ENCODE measurements around the gene MXI1.

Gene MXI1

DNA sequence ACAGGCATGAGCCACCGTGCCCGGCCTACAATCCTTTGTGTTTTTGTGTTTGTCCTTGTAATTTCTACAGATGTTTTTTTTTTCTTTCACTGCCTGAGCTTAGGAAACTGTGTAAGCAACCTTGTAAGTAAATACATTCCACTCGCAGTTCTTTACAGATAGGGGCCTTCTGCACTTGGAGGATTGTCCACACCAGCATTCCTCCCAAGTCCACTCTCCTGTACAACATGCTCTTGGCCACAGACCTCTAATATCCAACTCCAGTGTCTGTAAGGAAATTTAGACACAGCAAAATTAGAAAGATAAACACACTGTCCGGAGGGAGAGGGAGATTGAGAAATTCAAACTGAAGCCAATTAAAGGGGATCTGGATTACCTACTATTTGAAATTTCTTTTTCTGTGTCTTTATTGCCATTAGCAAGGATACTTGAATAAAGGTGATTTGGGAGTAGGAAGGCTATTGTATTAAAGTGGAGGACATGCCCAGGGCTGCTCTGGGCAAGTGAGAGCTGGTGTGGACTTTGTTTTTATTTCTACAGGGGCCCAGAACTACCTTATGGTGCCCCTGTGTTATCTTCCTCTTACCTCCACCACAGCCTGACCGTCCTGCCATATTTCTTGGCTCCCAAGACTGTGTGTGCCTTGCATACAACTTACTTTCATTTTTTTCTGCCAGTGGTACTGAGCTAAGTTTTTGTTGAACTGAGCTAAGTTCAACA, 9.7 kb downstream of the MXI1 start:
- DNase-seq: no peak

DNA sequence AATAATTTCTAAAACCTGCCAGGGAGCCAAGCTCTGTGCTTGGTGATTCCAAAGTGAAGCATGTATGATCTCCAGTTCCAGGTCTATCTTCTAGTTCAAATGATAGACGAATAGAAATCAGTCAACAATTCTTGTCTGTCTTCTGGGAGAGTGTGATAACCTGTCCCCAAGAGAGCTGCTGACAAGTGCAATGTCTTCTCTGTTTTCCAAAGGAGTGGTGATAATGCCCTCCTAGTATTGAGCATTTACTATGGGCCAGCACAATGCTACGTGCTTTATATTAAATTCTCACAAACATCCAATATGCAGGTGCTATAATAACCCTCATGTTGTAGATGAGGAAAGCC, 10.2 kb downstream of the MXI1 start:
- no peak for DNase-seq

DNA sequence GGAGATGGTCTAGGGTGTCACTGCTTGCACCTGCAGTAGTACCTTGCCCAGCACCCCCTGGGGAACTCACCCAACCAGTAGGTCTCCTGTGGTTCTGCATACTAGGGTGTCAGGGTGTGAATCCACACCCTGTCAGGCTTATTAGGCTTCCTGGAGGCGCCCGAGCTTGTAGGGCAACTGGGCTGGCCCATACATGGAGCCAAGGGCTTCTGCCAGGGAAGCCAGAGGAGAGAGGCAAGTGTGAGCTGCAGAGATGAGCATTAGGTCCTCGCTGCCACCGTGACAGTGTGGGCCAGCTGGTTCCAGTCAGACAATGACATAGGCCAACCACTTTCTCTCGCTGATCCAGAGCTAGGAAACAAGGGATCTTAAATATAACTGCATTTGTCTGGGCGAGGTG, 11.2 kb downstream of the MXI1 start:
- no peak for DNase-seq

DNA sequence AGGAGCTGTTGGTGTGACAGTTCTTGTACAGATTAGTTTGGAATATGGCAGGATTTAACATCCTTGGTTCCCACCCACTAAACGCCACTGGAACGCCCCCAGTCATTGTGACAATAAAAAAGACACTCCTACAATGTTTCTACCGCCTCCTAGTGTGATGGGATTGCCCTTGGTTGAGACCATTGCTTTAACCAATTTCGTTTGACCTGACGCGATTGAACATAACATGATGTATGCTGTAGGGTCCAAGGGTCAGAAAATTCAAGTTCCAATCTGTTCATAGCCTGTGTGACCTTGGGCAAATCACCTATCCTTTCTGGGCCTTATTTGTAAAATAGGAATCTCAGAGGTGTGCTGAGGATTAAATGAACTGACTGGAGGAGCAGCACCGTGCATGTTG, 12.5 kb downstream of the MXI1 start:
- no peak for DNase-seq

DNA sequence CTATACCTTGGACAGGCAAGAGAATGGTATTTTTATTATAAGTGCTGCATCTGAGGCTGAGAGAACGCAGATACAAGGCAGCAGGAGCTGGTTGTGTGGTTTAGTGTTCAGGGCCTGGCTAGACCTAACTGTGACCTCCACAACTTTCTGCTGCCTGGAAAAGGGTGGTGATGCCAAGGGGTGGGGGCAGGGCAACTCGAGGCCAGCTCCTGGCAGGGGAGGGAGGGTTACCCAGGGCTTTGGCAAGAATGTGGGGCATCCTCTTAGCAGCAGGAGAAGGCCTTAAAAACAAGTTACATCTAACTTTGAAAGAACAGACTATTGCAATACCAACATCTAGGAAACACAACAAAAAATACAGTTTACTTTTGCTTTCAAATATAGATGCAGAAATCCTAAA, 13.0 kb downstream of the MXI1 start:
- DNase-seq: no peak

DNA sequence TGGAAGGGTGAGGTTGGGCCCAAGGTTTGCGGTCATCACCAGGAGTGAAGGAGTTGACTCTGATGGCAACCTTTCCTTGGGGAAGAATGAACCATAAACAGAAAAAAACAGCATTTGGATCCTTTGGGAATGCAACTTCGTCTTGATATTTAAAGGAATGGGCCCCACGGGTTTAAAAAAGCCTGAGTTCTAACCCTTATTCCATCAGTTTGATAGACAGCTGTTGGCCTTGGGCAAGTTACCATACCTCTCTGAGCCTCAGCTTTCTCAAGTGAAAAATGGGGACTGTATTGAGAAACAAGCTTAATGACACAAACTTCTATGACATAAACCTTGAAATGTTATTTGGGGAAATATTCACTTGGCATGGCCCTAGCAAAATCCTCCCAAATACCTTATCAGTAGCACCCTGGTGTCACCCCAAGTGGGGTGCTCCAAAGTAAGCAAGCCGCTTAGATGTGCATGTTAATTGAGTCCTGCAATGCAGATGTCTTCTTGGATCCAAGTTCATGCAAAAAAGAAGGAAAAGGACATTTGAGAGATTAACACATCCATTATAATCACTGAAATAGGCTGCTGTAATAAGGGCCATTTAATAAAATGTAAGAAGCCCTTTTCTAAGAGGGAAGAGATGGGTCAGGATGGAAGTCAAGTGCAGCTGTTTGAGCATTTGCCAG, 13.8 kb downstream of the MXI1 start:
- DNase-seq: no peak

DNA sequence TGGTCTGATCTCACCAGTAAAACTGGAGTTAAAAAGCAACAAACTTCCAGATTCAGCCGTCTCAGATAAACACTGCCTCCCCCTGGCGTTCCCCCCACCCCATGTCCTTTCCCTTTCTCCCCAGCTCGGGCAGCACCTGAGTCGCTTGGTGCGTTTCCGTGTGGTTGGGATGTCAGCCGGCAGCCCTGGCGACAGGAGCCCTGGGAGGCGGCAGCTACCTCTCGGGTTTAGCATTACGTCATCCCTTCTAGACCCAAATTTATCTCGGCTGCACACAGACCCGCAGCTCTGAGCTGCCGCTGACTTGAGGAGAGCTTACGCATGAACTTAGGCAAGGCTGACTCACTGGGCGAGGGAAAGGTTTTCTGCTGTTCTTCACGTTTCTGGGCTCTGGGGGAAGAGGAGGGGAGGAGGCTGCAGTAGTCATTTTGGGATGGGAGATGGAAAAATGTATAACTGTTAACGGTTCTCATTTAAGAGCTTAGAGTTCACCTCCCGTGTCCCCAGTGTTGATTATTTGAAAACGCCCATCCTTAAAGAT, 14.4 kb downstream of the MXI1 start:
- DNase-seq: peak; percentile 28 to 39 (median 33)

DNA sequence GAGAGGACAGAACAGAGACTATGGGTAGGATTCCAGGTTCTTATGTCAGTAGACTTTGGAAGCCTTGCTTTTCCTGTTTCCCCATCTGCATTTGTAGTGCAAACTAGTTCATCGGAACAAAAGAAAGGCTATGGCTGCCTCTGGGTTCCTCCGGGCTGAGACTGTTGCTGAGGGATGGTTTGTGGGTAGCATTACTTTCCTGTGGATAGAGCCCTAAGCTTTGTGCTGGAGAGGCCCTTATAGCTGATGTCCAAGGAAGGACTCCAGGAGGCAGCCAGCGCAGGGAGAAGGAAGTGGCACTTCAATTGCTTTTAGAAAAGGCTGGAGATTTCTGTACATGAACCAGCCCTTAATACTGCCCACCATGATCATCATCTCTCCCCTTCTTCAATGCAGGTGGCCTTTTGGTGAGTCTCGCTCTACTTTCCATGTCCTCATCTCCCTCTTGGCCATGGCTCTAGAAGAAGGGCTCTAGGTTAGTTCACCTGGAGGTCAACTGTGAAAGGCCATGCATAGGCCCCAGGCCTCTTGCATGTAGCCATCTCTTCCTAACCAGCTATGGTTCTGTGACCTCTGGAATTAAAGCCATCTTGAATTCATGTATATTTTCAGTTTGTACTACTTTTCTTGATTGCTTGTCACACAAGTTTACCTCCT, 15.4 kb downstream of the MXI1 start:
- no peak for DNase-seq

DNA sequence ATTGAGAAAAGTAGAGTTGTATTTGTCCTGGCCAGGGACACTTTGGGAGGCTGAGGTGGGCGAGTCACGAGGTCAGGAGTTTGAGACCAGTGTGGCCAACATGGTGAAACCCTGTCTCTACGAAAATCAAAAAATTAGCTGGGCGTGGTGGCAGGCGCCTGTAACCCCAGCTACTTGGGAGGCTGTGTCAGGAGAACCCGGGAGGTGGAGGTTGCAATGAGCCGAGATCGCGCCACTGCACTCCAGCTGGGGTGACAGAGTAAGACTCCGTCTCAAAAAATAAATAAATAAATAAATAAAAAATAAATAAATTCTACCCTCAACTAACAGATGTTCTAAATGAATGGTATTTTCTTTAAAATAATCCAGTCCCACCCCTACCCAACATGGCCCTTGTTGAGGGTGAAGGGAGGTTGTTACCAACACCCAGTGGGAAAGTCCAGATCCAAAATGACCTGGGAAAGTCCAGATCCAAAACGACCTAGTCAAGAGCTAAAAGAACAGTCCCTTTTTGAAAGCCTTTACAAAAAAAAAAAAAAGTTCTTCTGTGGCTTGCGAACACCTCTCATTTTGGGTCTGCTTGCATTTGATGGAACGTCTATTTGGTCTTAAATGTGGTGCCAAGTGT, 16.0 kb downstream of the MXI1 start:
- no peak for DNase-seq

DNA sequence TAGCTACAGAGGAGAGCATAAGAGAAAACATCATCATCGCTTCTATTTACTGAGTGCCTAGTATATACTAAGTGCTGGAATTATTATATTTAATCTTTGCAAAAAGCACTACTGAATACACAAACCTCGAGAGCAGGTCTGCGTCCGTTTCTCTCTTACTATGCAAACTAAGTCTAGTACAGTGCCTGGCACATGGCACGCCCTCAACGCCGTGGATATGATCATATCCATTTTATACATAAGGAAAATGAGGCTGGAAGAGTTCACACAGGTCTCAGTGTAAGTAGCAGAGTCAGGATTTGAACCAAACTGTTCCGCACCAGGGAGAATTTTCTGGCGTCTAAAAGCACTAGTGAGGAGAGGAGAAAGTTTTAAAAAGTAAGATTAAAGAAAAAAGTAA, 17.6 kb downstream of the MXI1 start:
- no peak for DNase-seq

DNA sequence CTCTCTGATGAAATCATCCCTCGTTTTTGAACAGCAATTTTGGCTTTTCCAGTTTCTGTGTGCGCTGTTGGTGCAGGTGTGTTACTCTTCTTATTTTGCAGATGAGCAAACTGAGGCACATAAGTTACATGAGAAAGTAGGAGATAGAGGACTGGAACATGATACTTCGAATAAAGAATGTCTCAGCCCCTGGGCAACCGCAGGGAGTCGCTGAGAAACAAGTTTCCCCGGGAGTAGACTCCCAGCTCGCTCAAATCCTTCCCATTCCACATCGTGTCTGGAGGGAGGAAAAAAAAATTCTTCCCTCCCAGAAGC, 18.0 kb downstream of the MXI1 start:
- DNase-seq: no peak

DNA sequence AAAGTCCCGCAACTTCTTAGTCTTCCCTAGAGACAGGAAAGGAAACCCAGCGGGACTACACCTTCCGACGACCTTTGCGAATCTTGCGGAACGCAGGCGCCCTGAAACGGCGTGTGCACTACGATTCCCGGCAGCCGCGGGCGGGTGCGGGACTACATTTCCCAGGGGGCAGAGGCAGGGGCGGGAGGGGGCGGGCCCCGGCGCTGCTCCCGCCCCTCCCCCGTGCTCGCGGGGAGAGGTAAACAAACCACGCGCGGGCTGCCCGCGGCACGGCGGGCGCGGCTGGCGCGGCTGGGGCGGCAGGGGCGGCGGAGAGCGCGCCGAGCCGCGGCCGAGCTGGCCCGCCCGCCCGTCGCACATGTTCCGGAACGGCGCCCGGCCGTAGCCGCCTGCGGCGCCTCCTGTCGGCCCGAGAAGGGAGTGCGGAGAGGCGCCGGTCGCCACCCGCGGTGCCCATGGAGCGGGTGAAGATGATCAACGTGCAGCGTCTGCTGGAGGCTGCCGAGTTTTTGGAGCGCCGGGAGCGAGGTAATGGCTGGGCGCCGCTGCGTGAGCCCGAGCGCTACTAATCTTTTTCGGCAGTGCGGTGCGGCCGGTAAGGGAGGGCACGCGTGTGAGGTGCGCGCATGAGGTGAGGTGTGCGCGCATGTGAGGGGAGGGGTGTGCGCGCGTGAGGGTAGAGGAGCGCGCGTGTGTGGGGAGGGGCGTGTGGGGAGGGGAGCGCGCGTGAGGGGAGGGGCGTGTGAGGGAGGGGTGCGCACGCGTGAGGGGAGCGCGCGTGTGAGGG, 18.5 kb downstream of the MXI1 start:
- DNase-seq: peak; percentile 80 to 90 (median 82)

DNA sequence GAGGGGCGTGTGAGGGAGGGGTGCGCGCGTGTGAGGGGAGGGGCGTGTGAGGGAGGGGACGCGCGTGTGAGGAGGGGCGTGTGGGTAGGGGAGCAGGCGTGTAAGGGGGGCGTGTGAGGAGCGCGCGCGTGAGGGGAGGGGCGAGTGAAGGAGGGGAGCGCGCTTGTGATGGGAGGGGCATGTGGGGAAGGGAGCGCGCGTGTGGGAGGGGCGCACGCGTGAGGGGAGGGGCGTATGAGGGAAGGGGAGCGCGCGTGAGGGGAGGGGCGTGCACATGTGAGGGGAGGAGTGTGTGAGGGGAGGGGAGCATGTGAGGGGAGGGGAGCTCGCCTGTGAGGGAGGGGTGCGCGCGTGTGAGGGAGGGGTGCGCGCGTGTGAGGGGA, 19.1 kb downstream of the MXI1 start:
- DNase-seq: peak; percentile 79 to 90 (median 81)

DNA sequence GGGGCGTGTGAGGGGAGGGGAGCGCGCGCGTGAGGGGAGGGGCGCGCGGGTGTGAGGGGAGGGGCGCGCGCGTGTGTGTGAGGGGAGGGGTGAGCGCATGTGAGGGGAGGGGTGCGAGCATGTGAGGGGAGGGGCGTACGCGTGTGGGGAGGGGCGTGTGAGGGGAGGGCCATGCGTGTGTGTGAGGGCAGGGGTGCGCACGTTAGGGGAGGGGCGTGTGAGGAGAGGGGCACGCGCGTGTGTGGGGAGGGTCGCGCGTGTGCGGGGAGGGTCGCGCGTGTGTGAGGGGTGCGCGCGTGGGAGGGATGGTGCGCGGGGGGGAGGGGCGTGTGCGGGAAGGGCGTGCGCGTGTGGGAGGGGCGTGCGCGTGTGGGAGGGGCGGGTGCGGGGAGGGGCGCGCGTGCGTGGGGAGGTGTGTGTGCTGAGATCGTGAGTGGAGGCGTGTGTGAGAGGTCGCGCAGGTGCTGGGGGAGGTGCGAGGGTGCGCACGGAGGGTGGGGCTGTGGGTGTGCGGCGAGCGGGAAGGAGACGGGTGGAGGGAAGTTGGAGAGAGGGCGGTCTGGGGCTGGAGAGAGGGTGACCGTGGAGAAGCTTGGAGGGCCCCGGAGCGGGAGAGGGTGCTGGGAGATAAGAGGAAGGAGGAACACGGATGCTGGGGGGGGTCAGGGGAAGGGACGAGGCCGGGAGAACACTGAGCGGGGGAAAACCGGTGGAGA, 19.7 kb downstream of the MXI1 start:
- DNase-seq: peak; percentile 66 to 83 (median 76)

DNA sequence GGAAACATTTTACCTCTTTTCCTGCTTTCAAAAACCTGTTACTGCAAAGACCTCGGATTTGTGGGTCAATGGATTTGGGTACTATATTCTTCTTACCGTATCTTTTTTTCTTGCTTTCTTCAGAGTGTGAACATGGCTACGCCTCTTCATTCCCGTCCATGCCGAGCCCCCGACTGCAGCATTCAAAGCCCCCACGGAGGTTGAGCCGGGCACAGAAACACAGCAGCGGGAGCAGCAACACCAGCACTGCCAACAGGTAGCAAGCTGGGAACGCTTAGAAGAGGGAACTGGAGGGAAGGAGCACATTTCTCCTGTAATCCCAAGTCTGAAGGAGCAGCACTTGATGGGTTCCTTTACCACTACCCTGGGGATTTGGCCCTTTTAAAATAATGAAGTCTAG, 20.7 kb downstream of the MXI1 start:
- no peak for DNase-seq

DNA sequence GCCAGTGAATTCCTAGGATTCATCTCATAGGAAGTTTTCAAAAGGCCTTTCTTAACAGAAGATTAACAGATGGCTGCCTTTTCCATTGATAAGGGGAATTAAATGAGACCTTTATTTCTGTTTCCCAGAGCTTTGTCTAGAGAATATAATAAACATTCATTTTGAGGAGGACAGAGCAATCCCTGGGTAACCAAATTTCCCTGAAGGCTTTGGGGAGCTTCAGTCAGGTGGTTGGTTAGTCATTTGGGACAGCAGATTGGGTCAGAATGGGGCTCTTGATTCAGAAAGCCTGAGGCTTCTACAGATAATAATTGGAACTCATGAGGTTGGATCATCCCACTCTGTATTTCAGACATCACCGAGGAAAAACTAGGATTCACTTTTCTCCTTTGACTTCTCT, 21.8 kb downstream of the MXI1 start:
- no peak for DNase-seq

DNA sequence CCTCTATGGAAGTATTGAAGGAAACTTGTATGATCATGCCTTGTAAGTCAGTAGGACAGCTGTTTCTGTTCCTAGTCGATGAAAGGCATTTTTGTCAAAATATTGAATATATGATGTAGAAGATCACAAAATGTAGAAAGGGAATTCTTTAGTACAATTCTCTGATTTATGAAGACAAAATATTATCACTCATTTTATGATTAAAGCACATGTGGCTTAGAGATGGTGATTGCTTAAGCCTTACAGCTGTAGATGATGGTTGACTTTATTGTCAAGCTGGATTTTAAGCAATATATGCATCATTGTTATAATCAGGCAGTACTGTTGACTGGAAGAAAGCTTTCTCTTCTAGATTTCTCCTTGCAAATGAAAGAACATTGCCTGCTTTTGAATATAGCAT, 26.4 kb downstream of the MXI1 start:
- DNase-seq: no peak

DNA sequence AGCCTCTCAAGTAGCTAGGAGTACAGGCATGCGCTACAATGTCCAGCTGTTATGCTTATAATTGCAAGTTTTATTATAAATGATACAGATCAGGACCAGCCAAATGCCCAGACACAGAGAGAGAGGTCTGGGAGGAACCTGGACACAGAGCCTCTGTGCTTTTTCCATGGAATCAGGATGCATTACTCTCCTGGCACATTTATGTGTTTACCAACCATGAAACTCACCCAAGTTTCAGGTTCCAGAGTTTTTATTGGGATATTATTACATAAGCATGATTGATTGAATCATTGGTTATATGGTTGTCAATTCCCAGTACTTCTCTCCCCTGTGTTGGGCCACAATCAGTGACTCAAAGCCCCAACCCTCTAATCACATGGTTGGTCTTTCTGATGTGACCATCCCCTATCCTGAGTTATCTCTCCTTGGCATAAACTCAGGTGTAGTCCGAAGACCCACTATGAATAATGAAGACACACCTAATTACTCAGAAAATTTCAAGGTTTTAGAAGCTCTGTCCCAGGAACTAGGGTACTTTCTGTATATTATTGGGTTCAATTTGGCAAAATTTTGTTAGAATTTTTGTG, 30.6 kb downstream of the MXI1 start:
- DNase-seq: no peak

DNA sequence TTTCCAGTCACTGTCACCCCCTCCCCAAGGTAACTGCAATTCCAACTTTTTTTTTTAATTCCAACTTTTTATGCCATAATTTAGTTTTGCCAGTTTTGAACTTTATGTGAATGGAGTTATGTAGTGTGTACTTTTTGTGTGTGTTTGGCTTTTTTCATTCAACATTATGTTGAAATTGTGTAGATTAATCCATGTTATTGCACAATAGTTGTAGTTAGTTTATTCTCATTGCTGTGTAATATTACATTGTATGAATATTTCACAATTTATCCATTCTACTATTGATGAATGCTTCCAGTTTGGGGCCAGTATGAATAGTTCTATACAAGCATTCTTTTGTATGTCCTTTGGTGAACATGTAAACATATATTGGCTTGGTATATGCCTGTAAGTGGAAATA, 32.5 kb downstream of the MXI1 start:
- no peak for DNase-seq

DNA sequence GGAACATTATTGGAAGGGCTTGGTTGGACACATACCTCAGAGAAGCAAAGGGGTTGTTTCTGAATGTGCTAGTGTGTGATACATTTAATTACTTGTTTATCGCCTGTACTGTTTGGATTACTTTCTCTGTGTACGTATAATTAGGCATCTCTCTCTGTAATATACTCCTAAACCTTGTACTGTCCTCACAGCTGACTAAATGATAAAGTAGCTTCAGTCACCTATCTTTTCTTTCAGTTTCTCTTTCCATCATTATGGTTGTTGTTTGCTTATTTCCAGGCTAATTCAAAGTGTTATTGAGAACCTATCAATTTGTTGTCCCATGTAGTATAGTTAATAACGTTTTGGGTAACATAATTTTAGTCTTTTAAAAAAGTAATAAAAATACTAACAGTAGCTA, 34.0 kb downstream of the MXI1 start:
- no peak for DNase-seq

DNA sequence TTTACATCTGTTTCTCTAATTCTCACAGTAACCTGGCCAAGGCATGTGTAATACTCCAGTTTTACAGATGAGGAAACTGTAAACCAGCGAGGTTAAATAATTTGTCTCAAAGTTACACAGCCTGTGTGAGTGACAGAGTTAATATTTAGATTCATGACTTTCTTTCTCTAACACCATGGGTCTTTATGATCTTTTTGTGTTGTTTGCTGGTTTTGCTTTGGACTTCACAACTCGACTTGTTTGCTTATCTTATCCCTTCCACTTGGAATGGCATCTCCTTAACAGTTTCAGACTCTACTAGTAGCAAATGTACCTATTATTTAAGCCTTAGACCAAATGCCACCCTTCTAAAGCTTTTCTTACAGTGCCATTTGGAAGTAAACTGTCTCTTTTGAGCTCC, 34.4 kb downstream of the MXI1 start:
- no peak for DNase-seq

DNA sequence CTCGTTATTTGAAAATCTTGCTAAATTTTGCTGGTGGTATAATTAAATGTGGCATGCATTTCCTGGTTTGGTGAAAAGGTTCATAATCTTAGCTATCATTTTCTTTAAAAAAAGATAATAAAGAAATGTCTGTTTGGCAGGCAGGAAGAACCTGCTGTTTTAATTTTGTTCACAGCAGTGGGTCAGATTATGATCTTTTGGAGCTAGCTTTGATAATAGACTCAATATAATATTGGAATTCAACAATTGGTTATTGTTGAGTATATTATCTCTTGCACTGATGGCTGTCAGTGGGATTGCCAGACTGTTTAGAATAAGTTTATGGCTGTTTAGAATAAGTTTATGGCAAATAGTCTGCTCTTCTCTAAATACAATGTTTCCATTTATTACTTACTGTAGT, 35.1 kb downstream of the MXI1 start:
- DNase-seq: no peak
